ENCODE data around the gene RGS7.

GRCh38 chr1:241048622-241049021 is 308.4 kb downstream of the RGS7 start:
- TF ChIP-seq CTCF (IDR thresholded peaks at IDR 0.05 in 8 of 11, conservative IDR thresholded peaks at IDR 0.05 in 3 of 11) (no peak), POLR2A (IDR thresholded peaks at IDR 0.05) (no peak), POLR2AphosphoS5 (IDR thresholded peaks at IDR 0.05) (no peak)
